Spleen (tissue), 7 donors: ENCODE data around the gene ARID4B.

ENCODE experiments used
- POLR2AphosphoS5 ChIP-seq, 3 donors: sonication (generic); formaldehyde crosslinking; IDR thresholded peaks; one replicate each; pipeline ENCODE4 v1.5.1; 2017; ENCODE audit warnings: antibody characterized with exemption in 3 of 3
- TF ChIP-seq, protein P1 (sequence below), 11 experiments: fragments of 200-600 bp in 7 of 11; fragments of 450-650 bp in 4 of 11; sonication (generic) in 4 of 11; IDR thresholded peaks in 8 of 11; conservative IDR thresholded peaks in 3 of 11; 1 replicate in 7 of 11; 2 replicates in 4 of 11; pipeline versions ENCODE4 v1.4.0 to v1.8.0; 2016 to 2021; ENCODE audit warnings: antibody characterized with exemption in 11 of 11, inconsistent platforms in 4 of 11, mild to moderate bottlenecking in 1 of 11
- donor health status: DM: no; HTN: no; CAD: no; lungs with moderate emphysema.
- donor health status: DM: no; HTN: no; CAD: no.
- donor health status: DM: no; HTN: no; CAD: no.

DNA sequence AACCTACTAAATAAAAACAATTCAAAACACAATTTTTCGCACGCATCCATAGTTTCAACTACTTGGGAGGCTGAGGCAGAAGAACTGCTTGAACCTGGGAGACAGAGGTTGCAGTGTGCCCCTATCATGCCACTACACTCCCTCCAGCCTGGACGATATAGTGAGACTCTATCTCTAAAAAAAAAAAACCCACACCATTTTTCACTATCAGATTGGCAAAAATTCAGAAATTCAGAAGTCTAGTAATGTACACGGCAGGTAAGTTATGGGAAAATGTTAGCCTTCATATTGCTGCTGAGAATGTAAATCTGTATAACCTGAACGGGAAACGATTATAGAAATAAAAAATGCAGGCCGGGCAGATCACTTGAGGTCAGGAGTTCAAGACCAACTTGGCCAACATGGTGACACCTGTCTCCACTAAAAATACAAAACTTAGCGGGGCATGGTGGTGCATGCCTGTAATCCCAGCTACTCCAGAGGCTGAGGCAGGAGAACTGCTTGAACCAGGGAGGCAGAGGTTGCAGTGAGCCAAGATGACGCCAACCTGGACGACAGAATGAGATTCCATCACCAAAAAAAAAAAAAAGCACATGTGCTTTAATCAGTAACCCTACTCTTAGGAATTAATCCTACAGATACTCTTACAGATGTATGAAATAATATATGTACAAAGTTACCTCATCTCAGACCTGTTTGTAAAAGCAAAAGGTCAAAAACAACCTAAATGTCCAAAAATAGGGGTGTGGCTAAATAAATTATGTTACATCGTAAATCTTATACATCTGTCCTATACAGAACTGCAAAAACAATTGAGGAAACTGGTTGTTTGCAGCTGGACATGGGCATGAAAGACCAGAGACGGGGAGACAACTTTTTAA, 37.9 kb downstream of the ARID4B start:
- TF ChIP-seq, protein P1, sequence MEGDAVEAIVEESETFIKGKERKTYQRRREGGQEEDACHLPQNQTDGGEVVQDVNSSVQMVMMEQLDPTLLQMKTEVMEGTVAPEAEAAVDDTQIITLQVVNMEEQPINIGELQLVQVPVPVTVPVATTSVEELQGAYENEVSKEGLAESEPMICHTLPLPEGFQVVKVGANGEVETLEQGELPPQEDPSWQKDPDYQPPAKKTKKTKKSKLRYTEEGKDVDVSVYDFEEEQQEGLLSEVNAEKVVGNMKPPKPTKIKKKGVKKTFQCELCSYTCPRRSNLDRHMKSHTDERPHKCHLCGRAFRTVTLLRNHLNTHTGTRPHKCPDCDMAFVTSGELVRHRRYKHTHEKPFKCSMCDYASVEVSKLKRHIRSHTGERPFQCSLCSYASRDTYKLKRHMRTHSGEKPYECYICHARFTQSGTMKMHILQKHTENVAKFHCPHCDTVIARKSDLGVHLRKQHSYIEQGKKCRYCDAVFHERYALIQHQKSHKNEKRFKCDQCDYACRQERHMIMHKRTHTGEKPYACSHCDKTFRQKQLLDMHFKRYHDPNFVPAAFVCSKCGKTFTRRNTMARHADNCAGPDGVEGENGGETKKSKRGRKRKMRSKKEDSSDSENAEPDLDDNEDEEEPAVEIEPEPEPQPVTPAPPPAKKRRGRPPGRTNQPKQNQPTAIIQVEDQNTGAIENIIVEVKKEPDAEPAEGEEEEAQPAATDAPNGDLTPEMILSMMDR (IDR thresholded peaks at IDR 0.05 in 8 of 11, conservative IDR thresholded peaks at IDR 0.05 in 3 of 11) = no peak
- no peak for TF ChIP-seq POLR2AphosphoS5 (IDR thresholded peaks at IDR 0.05)
